NCI-H82 treated with DMSO at 0.1 percent for 48 hours (cell line): Measurements from ENCODE around the gene SMIM22.

Experiments used
- DNase-seq: peaks from one replicate; lab custom pipeline; 2025; ENCODE audit not compliant: unreplicated experiment; lab: John Stamatoyannopoulos, UW

Gene SMIM22

GRCh38 chr16:4795181-4795827 lies at the start of gene SMIM22:
SMIM22 (plus strand) TSS chr16:4795369; CDS start chr16:4795735, 366 bp downstream.
- DNase-seq: no peak

- no peak for DNase-seq
Measured at GRCh38 chr16:4746215-4746614, 49.0 kb upstream of the SMIM22 start.

- no peak for DNase-seq
Measured at GRCh38 chr16:4746991-4747574, 48.1 kb upstream of the SMIM22 start.

- no peak for DNase-seq
Measured at GRCh38 chr16:4747906-4748681, 47.1 kb upstream of the SMIM22 start.

GRCh38 chr16:4748682-4749411 lies 46.3 kb upstream of the SMIM22 start:
- no peak for DNase-seq

- no peak for DNase-seq
Measured at GRCh38 chr16:4749700-4750257, 45.4 kb upstream of the SMIM22 start.

- no peak for DNase-seq
Measured at GRCh38 chr16:4750896-4751295, 44.3 kb upstream of the SMIM22 start.

- no peak for DNase-seq
Measured at GRCh38 chr16:4752351-4753100, 42.6 kb upstream of the SMIM22 start.

- no peak for DNase-seq
Measured at GRCh38 chr16:4753227-4753626, 41.9 kb upstream of the SMIM22 start.

- DNase-seq: no peak
Measured at GRCh38 chr16:4754865-4755264, 40.3 kb upstream of the SMIM22 start.

- DNase-seq: no peak
Measured at GRCh38 chr16:4755687-4756086, 39.5 kb upstream of the SMIM22 start.

GRCh38 chr16:4760221-4760910 lies 34.8 kb upstream of the SMIM22 start:
- no peak for DNase-seq

GRCh38 chr16:4762205-4762604 lies 33.0 kb upstream of the SMIM22 start:
- DNase-seq: no peak

- no peak for DNase-seq
Measured at GRCh38 chr16:4763791-4764190, 31.4 kb upstream of the SMIM22 start.

- DNase-seq: no peak
Measured at GRCh38 chr16:4765511-4766474, 29.4 kb upstream of the SMIM22 start.

GRCh38 chr16:4766875-4767628 lies 28.1 kb upstream of the SMIM22 start, which contains the start of gene ZNF500:
ZNF500 (minus strand) TSS chr16:4767162; CDS start chr16:4765978, 1,184 bp downstream.
- peak; percentile 88 for DNase-seq

GRCh38 chr16:4767872-4768548 lies 27.2 kb upstream of the SMIM22 start:
- DNase-seq: no peak
